Measurements from ENCODE around the gene ABCA13.

ABCA13 gene

GRCh38 chr7:48305661-48306060 is 134.4 kb downstream of the ABCA13 start:
- DNase-seq: no peak

- no peak for DNase-seq
Measured at GRCh38 chr7:48307041-48307714, 135.9 kb downstream of the ABCA13 start.

- DNase-seq: no peak
Measured at GRCh38 chr7:48309720-48310119, 138.5 kb downstream of the ABCA13 start.

- no peak for DNase-seq
Measured at GRCh38 chr7:48311464-48312100, 140.3 kb downstream of the ABCA13 start.

GRCh38 chr7:48312151-48312550 is 140.9 kb downstream of the ABCA13 start:
- no peak for DNase-seq

- no peak for DNase-seq
Measured at GRCh38 chr7:48316768-48317167, 145.5 kb downstream of the ABCA13 start.

- DNase-seq: no peak
Measured at GRCh38 chr7:48317360-48317759, 146.1 kb downstream of the ABCA13 start.

- no peak for DNase-seq
Measured at GRCh38 chr7:48321319-48322010, 150.2 kb downstream of the ABCA13 start.

GRCh38 chr7:48337012-48337621 is 165.9 kb downstream of the ABCA13 start:
- no peak for DNase-seq

- no peak for DNase-seq
Measured at GRCh38 chr7:48337781-48338180, 166.5 kb downstream of the ABCA13 start.

GRCh38 chr7:48347230-48347825 is 176.1 kb downstream of the ABCA13 start:
- DNase-seq: no peak

GRCh38 chr7:48350515-48350914 is 179.3 kb downstream of the ABCA13 start:
- no peak for DNase-seq

GRCh38 chr7:48351900-48352299 is 180.6 kb downstream of the ABCA13 start:
- DNase-seq: no peak

GRCh38 chr7:48355346-48355745 is 184.1 kb downstream of the ABCA13 start:
- no peak for DNase-seq

GRCh38 chr7:48360574-48360973 is 189.3 kb downstream of the ABCA13 start:
- no peak for DNase-seq

- DNase-seq: no peak
Measured at GRCh38 chr7:48363174-48363573, 191.9 kb downstream of the ABCA13 start.

GRCh38 chr7:48365010-48365409 is 193.8 kb downstream of the ABCA13 start:
- no peak for DNase-seq

- no peak for DNase-seq
Measured at GRCh38 chr7:48366096-48366495, 194.8 kb downstream of the ABCA13 start.

- no peak for DNase-seq
Measured at GRCh38 chr7:48376263-48376662, 205.0 kb downstream of the ABCA13 start.

GRCh38 chr7:48380921-48381320 is 209.7 kb downstream of the ABCA13 start:
- no peak for DNase-seq

- DNase-seq: no peak
Measured at GRCh38 chr7:48381571-48381970, 210.3 kb downstream of the ABCA13 start.

- no peak for DNase-seq
Measured at GRCh38 chr7:48384180-48384752, 213.0 kb downstream of the ABCA13 start.

- DNase-seq: no peak
Measured at GRCh38 chr7:48387932-48388331, 216.7 kb downstream of the ABCA13 start.

All from activated gamma-delta T cell treated with Interleukin-2 at 50 U/mL for 16 hours (primary cell).